ENCODE measurements around the gene DTNB.
A peak's percentile ranks its signal among the peaks of the same experiment; 100 is the strongest.

Gene DTNB

GRCh38 chr2:25362049-25362433 lies 311.3 kb downstream of the DTNB start:
- DNase-seq = peak; percentile 95

DNA sequence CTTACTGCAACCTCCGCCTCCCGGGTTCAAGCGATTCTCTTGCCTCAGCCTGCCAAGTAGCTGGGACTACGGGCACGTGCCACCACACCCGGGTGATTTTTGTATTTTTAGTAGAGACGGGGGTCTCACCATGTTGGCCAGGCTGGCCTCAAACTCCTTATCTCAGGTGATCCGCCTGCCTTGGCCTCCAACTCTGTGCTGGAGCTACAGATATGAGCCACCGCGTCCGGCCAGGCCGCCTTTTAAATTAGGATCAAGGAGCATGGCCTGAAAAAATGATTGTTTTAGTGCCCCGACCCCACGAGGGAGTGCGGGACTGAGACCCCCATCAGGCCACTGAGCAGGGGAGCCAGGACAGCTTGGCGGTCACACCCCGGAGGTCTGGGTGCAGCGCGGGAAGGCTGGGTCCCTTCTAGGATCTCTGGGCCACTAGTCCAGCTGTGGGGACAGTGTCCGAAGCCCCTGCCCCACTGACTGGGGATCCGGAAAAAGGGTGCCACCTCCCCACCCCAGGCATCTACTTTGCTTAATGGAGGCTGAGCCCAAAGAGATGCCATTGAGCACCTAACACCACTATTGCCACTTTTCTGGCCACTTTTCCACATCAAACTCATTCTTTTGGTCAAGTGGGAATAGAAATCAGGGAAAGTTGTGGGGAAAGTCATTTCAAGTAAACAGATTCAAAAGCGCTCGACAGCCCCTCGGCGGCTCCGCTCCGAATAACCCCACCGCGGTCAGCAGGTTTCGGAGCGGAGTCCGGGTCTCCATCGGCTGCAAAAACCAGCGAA lies 311.9 kb downstream of the DTNB start:
- no peak for DNase-seq

DNA sequence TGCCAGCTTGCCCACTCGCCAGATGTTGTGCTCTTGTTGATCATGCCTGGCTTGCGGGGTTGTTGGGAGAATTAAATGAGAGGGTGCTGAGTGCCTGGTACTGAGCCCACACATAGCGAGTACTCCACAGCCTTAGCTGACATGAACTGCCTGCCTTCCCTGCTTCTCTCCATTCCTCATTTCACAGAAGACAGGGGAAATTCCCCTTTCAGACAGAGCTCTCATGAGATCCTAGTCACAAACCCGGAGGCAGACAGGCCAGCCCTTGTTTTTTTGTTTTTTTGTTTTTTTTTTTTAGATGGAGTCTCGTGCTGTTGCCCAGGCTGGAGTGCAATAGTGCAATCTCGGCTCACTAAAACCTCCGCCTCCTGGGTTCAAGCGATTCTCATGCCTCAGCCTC lies 314.5 kb downstream of the DTNB start:
- DNase-seq = no peak

DNA sequence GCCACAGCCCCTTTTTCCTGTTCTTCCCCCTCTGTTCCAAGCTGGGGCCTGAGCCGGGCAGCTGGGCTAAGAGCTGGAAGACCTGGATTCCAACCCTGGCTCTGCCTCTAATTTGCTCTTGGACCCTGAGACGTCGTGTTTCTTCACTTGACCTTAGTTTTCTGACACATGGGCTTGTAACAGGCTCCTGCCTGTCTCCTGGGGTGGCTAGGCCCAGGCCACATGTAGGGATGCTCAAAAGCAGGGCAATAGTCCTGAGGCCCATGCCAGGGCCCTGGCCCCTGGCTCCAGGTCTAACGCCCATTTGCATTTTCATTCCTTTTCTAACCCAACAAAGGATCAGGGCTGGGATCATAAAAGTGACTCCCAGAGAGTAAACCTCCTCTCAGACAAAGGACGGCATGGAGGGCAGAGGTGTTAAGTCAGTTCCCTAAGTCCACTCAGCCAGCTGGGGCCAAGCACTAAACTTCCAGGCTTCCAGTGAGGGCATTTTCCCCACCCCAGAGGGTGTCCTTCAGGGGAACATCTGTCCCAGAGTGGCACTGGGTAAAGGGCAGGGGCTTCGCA lies 315.0 kb downstream of the DTNB start:
- no peak for DNase-seq

DNA sequence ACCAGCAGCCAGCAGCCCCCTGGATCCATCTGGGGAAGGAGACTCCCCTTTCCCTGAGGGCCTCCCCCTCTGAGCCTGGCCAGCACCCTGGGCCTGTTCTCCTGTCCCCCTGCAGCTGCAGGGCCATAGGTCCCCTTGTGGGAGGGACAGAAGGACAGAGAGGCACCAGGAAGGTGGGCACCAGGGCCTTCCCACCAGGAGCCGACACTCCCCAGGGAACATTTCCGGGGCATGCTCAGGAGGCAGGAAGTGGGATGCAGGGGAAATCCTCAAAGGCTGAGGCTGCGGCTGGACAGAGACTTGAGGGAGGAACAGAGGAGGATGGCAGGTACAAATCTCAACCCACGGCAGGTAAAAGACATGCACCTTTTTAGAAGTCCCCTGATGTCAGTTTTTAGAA lies 317.3 kb downstream of the DTNB start:
- no peak for DNase-seq

DNA sequence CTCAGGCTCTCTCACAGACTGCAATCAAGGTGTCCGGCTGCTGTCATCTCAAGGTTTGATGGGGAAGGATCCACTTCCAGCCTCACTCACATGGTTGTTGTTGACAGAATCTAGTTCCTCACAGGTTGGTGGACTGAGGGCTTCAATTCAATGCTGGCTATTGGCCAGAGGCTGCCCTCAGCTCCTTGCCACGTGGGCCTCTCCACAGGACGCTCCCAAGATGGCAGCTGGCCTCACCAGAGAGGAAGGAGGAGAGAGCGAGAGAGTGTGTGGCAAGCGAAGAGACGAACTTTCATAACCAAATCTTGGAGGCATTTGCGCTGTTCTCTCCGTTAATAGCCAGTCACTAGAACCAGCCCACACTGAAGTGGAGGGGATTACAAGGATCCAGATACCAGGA lies 318.1 kb downstream of the DTNB start:
- DNase-seq = no peak

DNA sequence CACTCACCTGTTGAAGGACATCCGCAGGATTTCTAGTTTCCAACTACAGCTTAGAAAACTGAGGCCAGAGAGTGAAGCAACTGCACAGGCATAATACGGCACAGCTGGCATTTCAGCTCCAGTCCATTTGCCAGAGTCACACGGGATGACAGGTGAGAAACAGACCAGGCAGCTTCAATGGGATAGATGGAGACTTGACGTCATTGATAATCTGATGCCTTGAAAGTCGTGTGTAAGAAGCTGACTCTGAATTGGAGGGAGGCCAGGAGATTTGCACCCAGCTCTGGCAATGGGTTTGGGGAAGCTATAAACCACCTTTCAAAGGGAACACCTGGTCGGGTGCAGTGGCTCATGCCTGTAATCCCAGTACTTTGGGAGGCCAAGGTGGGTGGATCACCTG lies 319.3 kb downstream of the DTNB start:
- no peak for DNase-seq

DNA sequence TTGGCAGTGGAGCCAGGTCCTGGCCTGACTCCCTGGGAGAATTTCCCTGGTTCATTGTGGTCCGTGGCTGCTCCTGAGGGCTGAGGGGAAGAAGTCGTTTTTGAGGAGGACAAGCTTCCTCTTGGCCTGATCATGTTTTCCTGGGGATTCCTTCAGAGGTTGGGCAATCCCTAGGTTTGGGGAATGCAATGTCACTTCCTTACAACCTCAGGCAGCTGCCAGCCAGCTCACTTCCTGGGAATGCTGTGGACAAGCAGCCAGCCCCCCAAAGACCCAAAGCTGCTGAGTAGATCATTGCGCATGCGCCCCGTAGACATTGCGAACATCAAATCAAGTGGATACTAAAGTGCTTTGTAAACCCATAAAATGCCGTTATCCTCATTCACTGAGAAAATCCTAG lies 324.0 kb downstream of the DTNB start:
- DNase-seq = no peak

GRCh38 chr2:25347846-25348245 lies 325.5 kb downstream of the DTNB start:
- no peak for DNase-seq

GRCh38 chr2:25347205-25347815 lies 326.1 kb downstream of the DTNB start:
- DNase-seq = no peak

DNA sequence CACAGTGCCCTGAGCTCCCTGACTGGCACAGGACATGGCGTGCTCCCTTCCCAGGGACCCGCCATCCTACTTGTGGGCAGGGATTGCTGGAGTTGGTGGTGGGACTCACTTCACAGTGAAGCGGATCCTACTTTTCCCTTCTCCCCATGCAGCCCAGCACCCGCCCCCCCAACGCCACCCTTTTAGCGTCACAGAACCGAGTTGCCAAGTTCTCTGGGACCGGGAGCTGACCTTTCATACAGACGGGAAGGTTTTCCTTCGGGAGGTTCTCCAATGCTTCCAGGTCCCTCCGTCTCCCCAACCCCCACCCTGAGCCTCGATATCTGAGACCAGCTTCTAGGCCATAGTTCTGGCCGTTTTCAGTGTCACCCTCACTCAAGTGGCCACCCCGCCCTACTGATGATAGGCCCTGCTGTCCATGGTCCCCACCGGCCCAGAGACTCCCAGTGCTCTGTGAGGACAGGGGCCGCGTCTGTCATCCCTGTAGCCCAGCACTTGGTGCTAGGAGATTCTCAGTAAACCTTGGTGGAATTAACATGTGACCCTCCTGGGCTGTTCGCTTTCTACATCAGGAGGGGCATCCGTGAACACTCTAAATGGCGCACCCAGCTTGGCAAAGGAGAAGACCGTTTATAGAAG lies 330.1 kb downstream of the DTNB start:
- DNase-seq = no peak

- DNase-seq = peak; percentile 77
Measured at GRCh38 chr2:25342372-25343186, 330.8 kb downstream of the DTNB start.

DNA sequence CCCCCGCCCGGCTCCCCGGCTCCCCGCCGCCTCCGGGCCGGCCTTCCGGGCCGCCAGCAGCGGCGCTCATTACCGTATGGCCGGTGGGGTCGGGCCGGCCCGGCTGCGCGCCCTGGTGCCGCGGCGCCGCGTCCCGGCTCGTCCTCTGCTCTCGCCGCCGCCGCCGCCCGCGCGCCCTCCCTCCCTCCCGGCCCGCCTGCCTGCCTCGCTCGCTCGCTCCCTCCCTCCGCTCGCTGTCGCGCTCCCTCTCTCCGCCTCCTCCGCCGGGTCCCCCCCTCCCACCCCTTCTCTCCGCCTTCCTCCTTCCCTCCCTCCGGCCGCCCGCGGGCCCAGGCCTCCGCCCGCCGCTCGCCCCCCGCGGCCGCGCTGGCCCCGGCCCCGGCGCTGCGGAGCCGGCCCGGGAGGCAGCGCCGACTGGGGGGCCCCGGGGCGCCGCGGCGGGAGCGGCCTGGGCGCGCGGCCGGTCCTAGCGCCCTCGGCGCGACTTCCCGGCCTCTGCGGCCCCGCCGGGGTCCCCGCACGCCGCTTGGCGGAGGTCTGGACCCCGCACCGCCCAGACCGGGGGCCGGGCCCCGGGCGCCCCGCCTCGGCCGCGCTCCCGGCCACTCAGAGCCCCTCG lies 331.5 kb downstream of the DTNB start, which contains the start of gene DNMT3A:
Gene DNMT3A (minus strand): TSS at position 173 of the 619 bp plus-strand sequence. CDS start 27,941 bp downstream, outside the sequence.
- DNase-seq = peak; percentile 61

DNA sequence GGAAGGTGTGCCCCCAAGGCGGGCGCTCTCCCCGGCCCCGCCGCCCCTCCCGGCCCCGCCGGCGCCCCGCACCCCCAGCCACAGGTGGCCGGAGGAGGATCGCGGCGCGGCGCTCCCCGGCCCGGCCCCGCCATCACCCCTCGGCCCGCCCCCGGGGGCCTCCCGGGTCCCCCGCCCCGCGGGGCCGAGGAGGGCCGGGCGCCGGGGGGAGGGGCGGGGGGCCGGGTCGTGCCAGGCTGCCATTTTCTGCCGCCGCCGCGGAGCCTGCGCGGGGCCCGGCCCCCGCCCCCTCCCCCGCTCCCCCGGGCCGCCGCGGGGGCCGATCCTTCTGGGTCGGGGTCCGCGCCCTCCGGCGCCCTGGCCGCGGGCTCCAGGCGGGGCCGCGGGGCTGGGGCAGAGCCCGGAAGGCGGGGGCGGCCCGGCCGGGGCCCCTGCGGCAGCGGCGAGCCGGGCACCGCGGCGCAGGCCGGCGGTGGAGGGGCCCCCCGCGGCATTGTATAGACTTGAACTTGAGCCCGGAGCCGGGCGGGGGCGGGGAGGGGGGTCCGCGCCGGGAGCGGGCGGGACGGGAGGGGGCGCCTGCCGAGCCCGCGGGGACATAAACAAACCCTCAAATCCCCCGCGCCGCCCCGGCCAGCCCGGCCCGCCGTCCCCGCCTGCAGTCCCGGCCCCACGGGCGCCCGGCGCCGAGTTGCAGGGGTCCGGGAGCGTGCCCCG lies 332.2 kb downstream of the DTNB start:
- DNase-seq = peak; percentile 16

DNA sequence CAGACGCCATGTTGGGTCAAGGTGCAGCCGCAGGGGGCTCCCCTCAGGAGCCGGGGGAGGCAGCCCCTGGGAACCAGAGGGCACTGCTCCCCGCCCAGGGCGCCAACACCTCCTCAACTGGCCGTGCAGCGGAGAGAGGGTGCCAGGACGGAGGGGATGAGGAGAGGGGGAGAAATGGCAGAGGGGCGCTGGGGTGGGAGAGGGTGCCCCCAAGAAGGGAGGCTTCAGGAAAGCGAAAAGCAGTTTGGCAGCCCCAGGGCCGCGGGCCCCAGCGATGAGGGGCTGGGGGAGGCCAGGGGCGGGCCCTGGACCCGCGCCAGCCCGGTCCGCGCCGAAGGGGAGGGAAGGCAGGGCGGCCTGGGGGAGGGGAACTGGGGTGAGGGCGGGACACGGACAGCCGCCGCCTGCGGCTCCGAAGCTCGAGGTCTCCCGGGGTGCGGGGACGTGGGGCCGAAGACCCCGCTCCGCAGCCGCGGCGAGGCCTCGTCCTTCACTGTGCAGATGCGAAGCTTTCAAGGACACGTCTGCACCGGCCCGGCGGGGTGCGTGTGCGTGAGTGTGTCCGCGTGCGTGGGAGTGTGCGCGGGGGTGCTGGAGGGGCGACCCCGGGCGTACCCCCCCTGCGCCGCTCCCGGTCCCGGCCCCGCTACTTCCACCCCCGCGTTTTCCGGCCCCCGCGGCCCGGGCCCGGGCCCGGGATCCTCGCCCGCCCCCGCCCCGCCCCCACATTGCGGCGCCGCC lies 333.0 kb downstream of the DTNB start:
- peak; percentile 19 for DNase-seq

- no peak for DNase-seq
Measured at GRCh38 chr2:25339791-25340180, 333.6 kb downstream of the DTNB start.

GRCh38 chr2:25339211-25339674 lies 334.1 kb downstream of the DTNB start:
- DNase-seq = no peak

DNA sequence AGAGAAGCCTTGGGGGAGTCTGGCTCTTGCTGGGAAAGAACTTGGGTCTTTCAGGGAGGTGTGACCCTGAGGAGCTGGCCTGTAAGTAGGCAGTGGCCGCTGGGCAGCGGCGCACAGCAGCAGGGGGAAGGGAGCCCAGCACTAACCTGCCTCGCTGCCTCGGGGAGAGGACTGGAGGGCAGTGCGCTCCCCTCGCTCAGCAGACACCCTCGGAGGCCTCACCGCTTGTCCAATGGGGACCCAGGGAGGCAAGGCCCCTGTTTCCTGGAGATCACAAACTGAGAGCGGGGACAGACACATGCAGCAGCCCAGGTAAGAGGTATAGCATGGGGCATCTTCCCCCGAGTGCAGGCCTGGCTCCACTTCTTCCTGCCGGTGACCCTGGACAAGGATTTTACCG lies 335.0 kb downstream of the DTNB start:
- DNase-seq = no peak

DNA sequence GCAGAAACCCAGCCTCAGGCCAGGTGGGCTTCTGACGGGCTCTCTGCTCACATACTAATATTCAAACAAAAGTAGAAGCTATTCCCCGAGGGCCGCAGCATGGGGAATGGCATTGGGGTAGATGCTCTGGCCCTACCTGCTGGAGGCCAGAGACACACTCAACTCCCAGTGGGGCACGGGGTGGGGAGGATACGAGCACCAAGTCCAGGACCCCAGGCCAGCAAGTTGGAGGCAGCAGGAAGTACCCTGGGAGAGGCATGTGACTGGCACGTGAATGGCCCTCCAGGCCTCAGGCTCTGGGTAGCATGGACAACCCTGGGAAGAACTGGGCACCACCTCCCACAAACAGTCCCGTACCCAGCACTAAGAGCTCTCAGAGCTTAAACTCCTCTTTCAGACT lies 335.5 kb downstream of the DTNB start:
- DNase-seq = no peak

- DNase-seq = no peak
Measured at GRCh38 chr2:25337276-25337675, 336.1 kb downstream of the DTNB start.

DNA sequence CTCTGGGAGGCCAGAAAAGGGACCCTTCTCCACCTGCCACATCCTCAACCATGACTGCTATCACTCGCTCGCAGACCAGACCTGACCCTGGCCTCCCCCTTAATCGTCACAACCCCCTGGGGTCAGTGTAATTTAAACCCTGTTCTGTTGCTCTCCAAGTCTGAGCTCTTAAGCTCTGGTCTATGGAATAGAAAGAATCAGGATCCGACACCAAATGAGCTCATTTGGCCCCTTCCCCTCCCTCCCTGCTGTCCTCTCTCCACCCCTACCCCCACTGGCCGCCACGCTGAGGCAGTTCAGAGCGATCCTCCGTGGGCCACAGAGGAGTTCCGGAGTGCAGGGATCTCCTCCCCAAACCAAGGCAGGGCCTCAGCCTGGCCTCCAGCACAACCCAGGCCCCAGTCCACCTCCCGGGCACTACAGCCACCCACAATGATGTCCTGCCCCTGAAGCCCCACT lies 337.0 kb downstream of the DTNB start:
- DNase-seq = no peak

All from activated gamma-delta T cell treated with Interleukin-2 at 50 U/mL for 16 hours (primary cell).